Skeletal muscle tissue (tissue), 4 donors: ENCODE data around the gene SEPTIN8. TPM values are rescaled to one million over a fixed set of nuclear protein-coding genes. Genes with fewer than 3 reads are reported as not detected.

Experiments
- H3K27ac ChIP-seq: one replicate; pipeline ENCODE4 v1.7.0; 2013; ENCODE audit warnings: mild to moderate bottlenecking, low read depth, low read length, inconsistent platforms
- H3K27me3 ChIP-seq, 3 donors: one replicate each; pipeline ENCODE4 v1.7.0; 2013; ENCODE audit warnings: low read length in 3 of 3; ENCODE audit not compliant: control insufficient read depth in 3 of 3, insufficient read depth in 3 of 3
- H3K36me3 ChIP-seq, 3 donors: one replicate each; pipeline ENCODE4 v1.7.0; 2013; ENCODE audit warnings: low read length in 3 of 3; ENCODE audit not compliant: control insufficient read depth in 3 of 3, insufficient read depth in 3 of 3
- H3K4me1 ChIP-seq, 3 donors: one replicate each; pipeline ENCODE4 v1.7.0; 2013; ENCODE audit warnings: low read length in 3 of 3, mild to moderate bottlenecking in 3 of 3; ENCODE audit not compliant: control insufficient read depth in 3 of 3, insufficient read depth in 3 of 3
- H3K4me3 ChIP-seq, 3 donors: one replicate each; pipeline ENCODE4 v1.7.0; 2013; ENCODE audit warnings: low read length in 3 of 3
- H3K9ac ChIP-seq, 3 donors: one replicate each; pipeline ENCODE4 v1.7.0; 2013; ENCODE audit warnings: low read length in 3 of 3, mild to moderate bottlenecking in 3 of 3, moderate library complexity in 2 of 3, low read depth in 1 of 3
- H3K9me3 ChIP-seq, 3 donors: one replicate each; pipeline ENCODE4 v1.7.0; 2013; ENCODE audit warnings: low read length in 3 of 3; ENCODE audit not compliant: control insufficient read depth in 3 of 3
- total RNA-seq: library from RNA; depleted of rRNA; stranded (reverse); fragments of >200 nt; gene quantifications from one replicate; pipeline ENCODE4 v1.2.3, GENCODE V29; 2014
- donor health status: Osteomylitis.

SEPTIN8 gene
- total RNA-seq, 1 donor from 2014 or later = 28.7 TPM

- Histone ChIP-seq H3K9me3 (no peaks in the 10 kb centered on the region), H3K27ac (no peak overlapping the region), H3K4me3 (no peak overlapping the region), H3K36me3 (peaks cover 0 to 2% (median 2%) of the 10 kb centered on the region in 3 donors), H3K9ac (no peak overlapping the region), H3K27me3 (no peaks in the 10 kb centered on the region), H3K4me1 (peaks cover 8 to 14% (median 12%) of the 10 kb centered on the region in 3 donors)
Measured at GRCh38 chr5:132733499-132734148, 43.4 kb downstream of the SEPTIN8 start.

GRCh38 chr5:132729896-132730295 lies 47.1 kb downstream of the SEPTIN8 start:
- no peaks in the 10 kb centered on the region for H3K4me1 ChIP-seq
- no peak overlapping the region for H3K4me3 ChIP-seq
- H3K27me3 ChIP-seq = no peaks in the 10 kb centered on the region
- H3K36me3 ChIP-seq = peaks cover 0 to 2% (median 2%) of the 10 kb centered on the region in 3 donors
- no peaks in the 10 kb centered on the region for H3K9me3 ChIP-seq
- no peak overlapping the region for H3K9ac ChIP-seq
- no peak overlapping the region for H3K27ac ChIP-seq

- Histone ChIP-seq H3K4me3 (no peak overlapping the region), H3K4me1 (no peaks in the 10 kb centered on the region), H3K9me3 (no peaks in the 10 kb centered on the region), H3K36me3 (peaks cover 0 to 3% (median 0%) of the 10 kb centered on the region in 3 donors), H3K9ac (no peak overlapping the region), H3K27ac (no peak overlapping the region), H3K27me3 (no peaks in the 10 kb centered on the region)
Measured at GRCh38 chr5:132725745-132726144, 51.3 kb downstream of the SEPTIN8 start.

- H3K4me1 ChIP-seq = no peaks in the 10 kb centered on the region
- no peak overlapping the region for H3K4me3 ChIP-seq
- H3K36me3 ChIP-seq = peaks cover 0 to 6% (median 0%) of the 10 kb centered on the region in 3 donors
- no peaks in the 10 kb centered on the region for H3K9me3 ChIP-seq
- no peak overlapping the region for H3K27ac ChIP-seq
- no peaks in the 10 kb centered on the region for H3K27me3 ChIP-seq
- no peak overlapping the region for H3K9ac ChIP-seq
Measured at GRCh38 chr5:132718544-132719312, 58.3 kb downstream of the SEPTIN8 start.

GRCh38 chr5:132714456-132715307 lies 62.4 kb downstream of the SEPTIN8 start:
- no peaks in the 10 kb centered on the region for H3K4me1 ChIP-seq
- H3K27ac ChIP-seq = no peak overlapping the region
- H3K4me3 ChIP-seq = no peak overlapping the region
- H3K9ac ChIP-seq = no peak overlapping the region
- no peaks in the 10 kb centered on the region for H3K9me3 ChIP-seq
- no peaks in the 10 kb centered on the region for H3K27me3 ChIP-seq
- peaks cover 0 to 4% (median 0%) of the 10 kb centered on the region in 3 donors for H3K36me3 ChIP-seq

- Histone ChIP-seq H3K36me3 (peaks cover 0 to 3% (median 0%) of the 10 kb centered on the region in 3 donors), H3K4me3 (no peak overlapping the region), H3K4me1 (no peaks in the 10 kb centered on the region), H3K27ac (no peak overlapping the region), H3K9ac (no peak overlapping the region), H3K9me3 (no peaks in the 10 kb centered on the region), H3K27me3 (no peaks in the 10 kb centered on the region)
Measured at GRCh38 chr5:132708645-132709044, 68.4 kb downstream of the SEPTIN8 start.

GRCh38 chr5:132704875-132705274 lies 72.2 kb downstream of the SEPTIN8 start:
- Histone ChIP-seq H3K9ac (no peak overlapping the region), H3K4me1 (no peaks in the 10 kb centered on the region), H3K27me3 (no peaks in the 10 kb centered on the region), H3K9me3 (no peaks in the 10 kb centered on the region), H3K36me3 (peaks cover 0 to 14% (median 10%) of the 10 kb centered on the region in 3 donors), H3K4me3 (no peak overlapping the region), H3K27ac (no peak overlapping the region)

Other genes starting within 250 kb of the SEPTIN8 start
- not detected for gene IL5, start 233.7 kb downstream of the SEPTIN8 start, total RNA-seq
- 5.7 TPM for gene RAD50, start 220.3 kb downstream of the SEPTIN8 start, total RNA-seq
- not detected for gene IL13, start 119.1 kb downstream of the SEPTIN8 start, total RNA-seq
- gene IL4, start 103.2 kb downstream of the SEPTIN8 start, total RNA-seq = not detected
- 6.3 TPM for gene KIF3A, start 39.7 kb downstream of the SEPTIN8 start, total RNA-seq
- gene CCNI2, start 29.8 kb downstream of the SEPTIN8 start, total RNA-seq = not detected
- under 0.01 TPM for gene SOWAHA, start 36.1 kb upstream of the SEPTIN8 start, total RNA-seq
- gene SHROOM1, start 53.4 kb upstream of the SEPTIN8 start, total RNA-seq = 1.6 TPM
- gene GDF9, start 89.2 kb upstream of the SEPTIN8 start, total RNA-seq = 0.52 TPM
- 135 TPM for gene UQCRQ, start 89.4 kb upstream of the SEPTIN8 start, total RNA-seq
- 2.1 TPM for gene LEAP2, start 96.4 kb upstream of the SEPTIN8 start, total RNA-seq
- 35.5 TPM for gene AFF4, start 186.4 kb upstream of the SEPTIN8 start, total RNA-seq
- gene ZCCHC10, start 249.3 kb upstream of the SEPTIN8 start, total RNA-seq = 11.0 TPM